ENCODE results near the gene AATK.

DNA sequence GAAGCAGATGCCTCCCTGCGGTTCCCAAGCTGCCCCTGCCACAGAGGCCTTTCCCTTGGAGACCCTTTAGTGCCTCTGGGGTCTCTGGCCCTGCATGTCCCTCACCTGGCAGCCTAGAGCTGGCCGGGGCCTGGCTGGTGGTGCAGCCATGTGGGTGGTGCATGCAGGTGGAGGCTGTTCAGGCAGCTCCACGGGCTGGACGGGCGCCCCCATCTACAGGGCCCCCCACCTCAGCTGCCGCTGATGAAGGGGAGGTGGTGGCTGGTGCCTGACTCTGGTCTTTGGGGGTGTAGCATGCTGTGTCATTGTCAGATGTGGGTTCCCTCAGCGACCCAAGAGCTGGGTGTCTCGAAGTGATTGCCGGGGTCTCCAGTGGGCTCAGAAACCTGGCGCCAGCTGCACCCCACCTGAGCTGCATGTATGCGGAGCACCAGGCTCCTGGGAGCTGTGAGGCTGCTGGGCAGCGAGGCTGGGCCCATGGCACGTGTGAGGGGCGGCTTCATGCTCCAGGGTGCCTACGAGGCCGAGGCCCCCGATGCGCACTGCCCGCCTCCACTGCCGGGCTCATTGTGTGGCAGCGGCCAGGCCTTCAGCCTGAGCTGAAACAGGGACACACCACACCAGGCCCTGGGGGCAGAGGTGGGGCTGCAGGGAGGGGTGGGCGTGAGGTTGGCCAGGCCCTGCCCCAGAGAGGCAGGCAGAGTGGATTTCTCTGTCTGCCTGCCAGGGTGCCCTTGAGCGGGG, 74.1 kb downstream of the AATK start:
- no peak for TF ChIP-seq POLR2AphosphoS5 (IDR thresholded peaks at IDR 0.05)
- TF ChIP-seq, protein P1, sequence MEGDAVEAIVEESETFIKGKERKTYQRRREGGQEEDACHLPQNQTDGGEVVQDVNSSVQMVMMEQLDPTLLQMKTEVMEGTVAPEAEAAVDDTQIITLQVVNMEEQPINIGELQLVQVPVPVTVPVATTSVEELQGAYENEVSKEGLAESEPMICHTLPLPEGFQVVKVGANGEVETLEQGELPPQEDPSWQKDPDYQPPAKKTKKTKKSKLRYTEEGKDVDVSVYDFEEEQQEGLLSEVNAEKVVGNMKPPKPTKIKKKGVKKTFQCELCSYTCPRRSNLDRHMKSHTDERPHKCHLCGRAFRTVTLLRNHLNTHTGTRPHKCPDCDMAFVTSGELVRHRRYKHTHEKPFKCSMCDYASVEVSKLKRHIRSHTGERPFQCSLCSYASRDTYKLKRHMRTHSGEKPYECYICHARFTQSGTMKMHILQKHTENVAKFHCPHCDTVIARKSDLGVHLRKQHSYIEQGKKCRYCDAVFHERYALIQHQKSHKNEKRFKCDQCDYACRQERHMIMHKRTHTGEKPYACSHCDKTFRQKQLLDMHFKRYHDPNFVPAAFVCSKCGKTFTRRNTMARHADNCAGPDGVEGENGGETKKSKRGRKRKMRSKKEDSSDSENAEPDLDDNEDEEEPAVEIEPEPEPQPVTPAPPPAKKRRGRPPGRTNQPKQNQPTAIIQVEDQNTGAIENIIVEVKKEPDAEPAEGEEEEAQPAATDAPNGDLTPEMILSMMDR (IDR thresholded peaks at IDR 0.05) = no peak
- no peak for TF ChIP-seq POLR2A (IDR thresholded peaks at IDR 0.05)

Data from upper lobe of left lung (tissue), 4 donors.